ENCODE results near the gene ATXN3L. TPM values are rescaled to one million over a fixed set of nuclear protein-coding genes. Genes with fewer than 3 reads are reported as not detected.

ATXN3L gene
- total RNA-seq, 1 experiment from 2014 or later: not detected

DNA sequence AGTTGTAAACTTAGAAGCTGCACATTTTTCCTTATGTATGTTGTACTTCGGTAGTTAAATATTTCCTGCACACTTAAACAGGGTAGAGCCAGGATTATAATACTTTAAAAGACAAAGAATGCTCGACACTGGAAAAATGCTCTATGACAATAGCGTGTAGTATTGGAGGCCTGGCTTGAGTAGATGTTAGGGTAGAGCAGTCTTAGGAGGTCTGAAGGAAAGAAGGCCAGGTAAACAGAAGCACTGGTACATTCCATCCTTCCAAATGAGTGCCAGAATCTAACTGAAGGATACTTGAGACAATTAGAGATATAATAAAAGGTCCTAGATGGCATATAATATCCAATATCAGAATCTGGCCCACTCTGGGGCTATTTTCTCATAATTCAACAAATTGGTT is 42.3 kb downstream of the ATXN3L start:
- no peaks in the 10 kb centered on the region for H4K20me1 ChIP-seq (ENCODE audit: insufficient read depth)
- no peaks in the 10 kb centered on the region for H3K27me3 ChIP-seq (ENCODE audit: insufficient read depth, low read length)
- no peak for TF ChIP-seq TCF7L2 (IDR thresholded peaks at IDR 0.05; ENCODE audit: borderline replicate concordance, extremely low read depth, insufficient read depth, insufficient read length)
- TF ChIP-seq, protein P1, sequence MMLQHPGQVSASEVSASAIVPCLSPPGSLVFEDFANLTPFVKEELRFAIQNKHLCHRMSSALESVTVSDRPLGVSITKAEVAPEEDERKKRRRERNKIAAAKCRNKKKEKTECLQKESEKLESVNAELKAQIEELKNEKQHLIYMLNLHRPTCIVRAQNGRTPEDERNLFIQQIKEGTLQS (IDR thresholded peaks at IDR 0.05): no peak
- TF ChIP-seq, protein P2, sequence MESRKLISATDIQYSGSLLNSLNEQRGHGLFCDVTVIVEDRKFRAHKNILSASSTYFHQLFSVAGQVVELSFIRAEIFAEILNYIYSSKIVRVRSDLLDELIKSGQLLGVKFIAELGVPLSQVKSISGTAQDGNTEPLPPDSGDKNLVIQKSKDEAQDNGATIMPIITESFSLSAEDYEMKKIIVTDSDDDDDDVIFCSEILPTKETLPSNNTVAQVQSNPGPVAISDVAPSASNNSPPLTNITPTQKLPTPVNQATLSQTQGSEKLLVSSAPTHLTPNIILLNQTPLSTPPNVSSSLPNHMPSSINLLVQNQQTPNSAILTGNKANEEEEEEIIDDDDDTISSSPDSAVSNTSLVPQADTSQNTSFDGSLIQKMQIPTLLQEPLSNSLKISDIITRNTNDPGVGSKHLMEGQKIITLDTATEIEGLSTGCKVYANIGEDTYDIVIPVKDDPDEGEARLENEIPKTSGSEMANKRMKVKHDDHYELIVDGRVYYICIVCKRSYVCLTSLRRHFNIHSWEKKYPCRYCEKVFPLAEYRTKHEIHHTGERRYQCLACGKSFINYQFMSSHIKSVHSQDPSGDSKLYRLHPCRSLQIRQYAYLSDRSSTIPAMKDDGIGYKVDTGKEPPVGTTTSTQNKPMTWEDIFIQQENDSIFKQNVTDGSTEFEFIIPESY (IDR thresholded peaks at IDR 0.05; ENCODE audit: extremely low read depth, insufficient replicate concordance, low read length): no peak
- TF ChIP-seq ZFX (IDR thresholded peaks at IDR 0.05): no peak
- TF ChIP-seq EGR1 (IDR thresholded peaks at IDR 0.05; ENCODE audit: low read depth): no peak
- TF ChIP-seq, protein P3, sequence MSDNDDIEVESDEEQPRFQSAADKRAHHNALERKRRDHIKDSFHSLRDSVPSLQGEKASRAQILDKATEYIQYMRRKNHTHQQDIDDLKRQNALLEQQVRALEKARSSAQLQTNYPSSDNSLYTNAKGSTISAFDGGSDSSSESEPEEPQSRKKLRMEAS (IDR thresholded peaks at IDR 0.05): no peak
- no peak for TF ChIP-seq RAD21 (IDR thresholded peaks at IDR 0.05; ENCODE audit: low read depth)
- no peak for TF ChIP-seq ELF1 (IDR thresholded peaks at IDR 0.05; ENCODE audit: borderline replicate concordance, low read depth)
- TF ChIP-seq EZH2phosphoT487 (IDR thresholded peaks at IDR 0.05; ENCODE audit: borderline replicate concordance): no peak
- TF ChIP-seq YY1 (IDR thresholded peaks at IDR 0.05; ENCODE audit: extremely low read depth, insufficient replicate concordance, low read depth, low read length): no peak
- TF ChIP-seq ZNF274 (IDR thresholded peaks at IDR 0.05; ENCODE audit: low read depth, low read length): no peak
- no peak for TF ChIP-seq EZH2 (IDR thresholded peaks at IDR 0.05)
- TF ChIP-seq SP1 (IDR thresholded peaks at IDR 0.05; ENCODE audit: low read depth): no peak
- TF ChIP-seq POLR2A (IDR thresholded peaks at IDR 0.05; ENCODE audit: borderline replicate concordance, extremely low read depth, insufficient read depth, insufficient read length): no peak
- H3K4me3 ChIP-seq (replicated peaks in 1 of 2; ENCODE audit: low read depth in 1 of 2, low read length in 2 of 2): no peak overlapping the region
- no peaks in the 10 kb centered on the region for H3K9me3 ChIP-seq (ENCODE audit: control insufficient read depth in 1 of 2, insufficient read depth in 1 of 2, low read depth in 1 of 2, low read length in 2 of 2)
- ATAC-seq: no peak
- POLR2A ChIA-PET: no interaction called here
- H3K4me2 ChIP-seq (ENCODE audit: low read length): no peak overlapping the region
- no peak for DNase-seq (ENCODE audit: low read depth, low spot score)
- no TSS peak for BruUV-seq (replicated peaks)
- CTCF ChIA-PET: no interaction called here
- H3K9ac ChIP-seq (ENCODE audit: low read length): no peak overlapping the region
- H3K79me2 ChIP-seq (ENCODE audit: insufficient read depth, low read length): no peaks in the 10 kb centered on the region
- RAD21 ChIA-PET (ENCODE audit: low non-redundant PET in 1 of 2, low total read pairs in 2 of 2, uncharacterized antibody in 2 of 2, unreplicated experiment in 2 of 2): no interaction called here
- H2AFZ ChIP-seq (ENCODE audit: low read depth, low read length, poor library complexity, severe bottlenecking): no peak overlapping the region
- intact Hi-C loops (cut with micrococcal nuclease): no loop called here
- no peaks in the 10 kb centered on the region for H3K9me2 ChIP-seq (ENCODE audit: insufficient read depth)
- no peaks in the 10 kb centered on the region for H3K36me3 ChIP-seq (ENCODE audit: control insufficient read depth in 1 of 2, insufficient read depth in 2 of 2, low read length in 2 of 2)
- no peak overlapping the region for H3K27ac ChIP-seq (ENCODE audit: low read depth, low read length)
- H3K4me1 ChIP-seq (ENCODE audit: control insufficient read depth in 1 of 2, insufficient read depth in 2 of 2, low read length in 2 of 2): no peaks in the 10 kb centered on the region
